Stimulated activated CD4-positive, alpha-beta T cell treated with anti-CD3 and anti-CD28 coated beads, Interleukin-4, amount 100 ng/mL, for 1 hour (primary cell): ENCODE measurements around the gene HPD.
"Not testable (repeated sequence)": the region's sequence is repeated elsewhere in the genome, so short reads cannot be mapped to it uniquely, and the experiment has no call there.

Experiments
- DNase-seq: peaks from one replicate; pipeline ENCODE4 v3.0.0-alpha.2; 2020

HPD gene

DNA sequence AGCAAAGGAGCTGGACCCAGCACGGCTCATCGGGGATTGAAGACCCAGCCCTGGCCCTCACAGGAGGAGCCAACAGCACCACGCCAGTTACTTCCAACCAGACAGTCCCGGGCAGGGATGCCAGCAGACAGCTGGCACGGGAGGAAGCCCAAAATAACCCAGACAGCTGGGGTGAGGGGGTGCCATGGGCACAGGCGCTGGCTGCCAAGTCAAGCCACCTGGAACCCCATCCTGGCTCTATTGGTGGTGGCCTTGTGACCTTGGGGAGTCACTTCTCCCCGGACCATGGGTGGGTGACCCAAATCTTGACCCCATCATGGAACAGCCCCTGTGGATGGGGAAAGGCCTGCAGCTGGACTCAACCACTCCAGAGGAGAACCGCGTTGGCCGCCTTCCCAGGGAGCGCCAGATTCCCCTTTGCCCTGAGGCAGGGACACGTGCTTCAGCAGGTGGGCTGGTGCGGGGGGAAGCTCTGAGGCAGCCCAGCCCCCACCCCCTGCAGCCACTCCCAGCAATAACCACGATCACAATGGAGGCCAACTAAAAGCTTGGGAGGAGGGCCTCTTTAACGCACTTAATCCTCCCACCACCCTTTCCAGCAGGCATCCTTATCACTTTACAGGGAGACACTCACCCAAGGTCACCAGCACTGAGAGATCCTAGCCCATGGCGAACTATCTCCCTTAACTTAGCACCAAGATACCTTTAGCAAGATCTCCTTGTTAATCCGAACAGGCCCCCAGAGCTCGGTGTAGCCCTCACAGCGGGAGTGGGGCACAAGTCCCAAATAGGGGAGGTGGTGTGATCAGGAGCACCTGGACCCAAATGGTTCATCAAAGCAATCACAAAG is 60.5 kb downstream of the HPD start:
- DNase-seq: no peak

DNA sequence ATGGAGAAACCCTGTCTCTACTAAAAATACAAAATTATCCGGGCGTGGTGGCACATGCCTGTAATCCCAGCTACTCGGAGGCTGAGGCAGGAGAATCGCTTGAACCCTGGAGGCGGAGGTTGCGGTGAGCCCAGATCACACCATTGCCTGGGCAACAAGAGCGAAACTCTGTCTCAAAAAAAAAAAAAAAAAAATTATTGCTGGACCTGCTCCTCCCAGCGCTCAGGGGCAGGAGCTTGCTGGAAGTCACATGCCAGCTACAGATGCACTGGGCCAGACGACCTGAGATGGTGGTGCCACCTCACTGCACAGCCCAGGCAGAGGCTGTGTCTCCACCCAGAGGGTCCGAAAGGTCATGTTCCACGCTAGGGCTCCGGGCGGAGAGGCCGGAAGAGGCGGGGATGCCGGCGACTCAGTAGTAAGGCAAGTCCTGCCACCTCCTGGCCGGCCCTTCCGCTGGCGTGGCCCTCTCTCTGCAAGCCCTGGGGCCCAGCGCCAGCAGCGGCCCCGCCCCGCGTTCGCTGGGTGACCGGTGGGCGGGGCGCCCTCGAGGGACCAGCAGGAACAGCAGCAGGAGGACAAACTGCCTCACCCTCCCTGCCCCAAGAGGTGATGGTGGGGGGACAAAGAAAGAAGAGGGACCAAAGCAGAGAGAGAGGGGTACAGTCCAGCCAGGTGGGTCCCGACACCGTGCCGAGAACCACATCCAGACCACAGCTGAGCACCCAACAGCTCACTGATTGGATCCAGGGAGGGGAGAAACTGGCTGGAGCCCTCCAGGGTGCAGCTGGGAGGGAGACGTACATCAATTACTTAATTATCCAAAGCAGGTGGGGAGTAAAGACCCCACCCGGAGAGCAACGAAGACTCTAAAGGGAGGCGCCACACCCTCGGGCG is 61.6 kb downstream of the HPD start:
- DNase-seq: no peak

DNA sequence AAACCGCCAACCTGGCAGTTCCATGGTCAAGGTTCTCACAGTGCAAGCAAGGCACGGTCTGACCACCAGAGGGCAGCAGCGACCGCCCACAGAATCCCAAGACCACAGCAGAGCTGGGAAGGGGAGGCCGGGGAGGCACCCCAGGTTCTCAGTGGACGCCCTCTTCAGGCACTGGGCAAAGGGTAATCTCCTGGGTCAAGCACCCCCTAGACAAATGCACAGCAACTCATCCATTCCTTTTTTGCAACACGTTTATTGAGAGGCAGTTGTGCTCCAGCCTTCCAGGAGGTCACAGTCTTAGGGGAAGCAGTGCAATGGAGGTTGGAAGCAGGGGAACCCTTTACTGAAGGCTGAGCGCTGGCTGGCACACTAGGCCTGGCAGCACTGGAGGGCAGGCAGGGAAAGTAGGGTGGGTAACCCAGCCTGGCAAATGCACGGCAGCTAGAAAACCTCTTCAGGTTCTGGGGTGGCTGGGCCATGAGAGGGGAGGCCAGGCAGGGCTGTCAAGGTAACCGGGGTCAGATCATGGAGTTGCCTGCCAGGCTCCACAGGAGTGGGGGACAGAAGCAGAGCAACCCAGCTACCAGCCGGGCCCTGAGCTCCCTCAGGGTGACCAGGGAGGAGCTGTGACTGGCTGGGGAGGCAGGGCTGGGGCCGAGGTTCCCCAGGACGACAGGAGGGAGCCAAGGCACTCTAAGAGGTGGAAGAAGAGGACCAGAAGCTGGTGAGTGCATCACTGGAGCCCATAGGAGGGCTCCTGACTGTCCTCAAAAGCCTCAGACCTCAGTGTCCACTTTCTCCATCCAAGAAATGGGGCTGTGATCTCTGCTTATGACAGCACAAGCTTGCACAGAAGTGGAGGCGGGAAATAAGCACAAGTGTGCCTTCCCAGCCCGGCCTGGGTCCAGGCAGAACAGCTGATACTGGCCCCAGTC is 63.4 kb downstream of the HPD start:
- peak; percentile 85 for DNase-seq

DNA sequence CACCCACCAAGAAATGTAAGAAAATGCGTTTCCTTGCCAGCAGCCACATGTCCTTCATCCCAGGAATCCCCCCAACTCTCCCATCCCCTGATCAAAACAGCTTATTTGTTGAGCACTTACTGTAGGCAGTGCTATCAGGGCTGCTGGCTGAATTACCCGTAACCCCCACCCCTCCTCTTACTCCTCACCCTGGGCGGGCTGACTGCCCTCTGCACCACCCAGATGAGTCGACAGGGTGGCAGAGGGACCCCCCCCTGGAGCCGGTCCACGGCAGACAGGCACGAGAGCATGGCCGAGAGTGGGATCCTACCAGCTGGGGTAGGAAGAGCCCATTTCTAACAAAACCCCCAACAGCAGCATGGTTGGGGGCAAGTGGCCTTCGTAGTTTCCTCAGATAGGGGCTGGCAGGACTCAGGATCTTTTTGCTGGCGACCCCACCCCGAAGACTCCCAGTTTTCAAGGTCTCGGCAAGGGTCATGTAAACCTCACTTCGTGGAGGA is 64.1 kb downstream of the HPD start:
- no peak for DNase-seq

DNA sequence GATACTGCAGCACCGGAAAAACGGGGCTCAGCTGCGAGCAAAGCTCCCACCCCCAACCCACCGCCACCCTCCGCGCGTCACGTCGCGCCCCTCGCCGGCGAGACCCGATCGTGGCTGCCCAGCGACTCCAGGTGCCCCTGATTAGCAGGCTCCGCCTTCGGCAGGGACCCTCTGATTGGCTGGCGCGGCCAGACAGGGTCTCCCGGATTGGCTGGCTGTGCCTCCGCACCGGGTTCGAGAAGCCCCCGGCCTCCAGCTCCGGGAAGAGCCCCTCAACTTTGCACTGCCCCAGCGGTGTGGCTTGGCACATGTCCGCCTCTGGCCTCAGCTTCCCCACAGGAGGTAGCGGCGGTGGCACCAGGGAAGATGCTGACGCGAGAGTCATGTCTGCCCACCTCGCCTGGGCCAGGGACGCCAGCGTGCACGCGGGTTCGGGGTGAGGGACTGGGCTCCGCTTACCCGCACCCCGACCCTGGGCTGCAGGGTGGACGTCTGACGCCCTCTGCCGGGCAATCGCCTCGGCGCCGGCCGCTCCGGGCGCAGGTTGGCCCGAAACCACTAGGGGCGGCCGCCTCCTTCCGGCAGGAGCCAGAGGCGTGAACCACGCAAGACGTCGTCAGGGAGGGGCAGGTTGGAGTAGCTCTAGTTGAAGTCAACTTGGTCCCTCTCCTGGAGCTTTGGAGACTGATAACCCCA is 64.7 kb downstream of the HPD start:
- peak; percentile 96 for DNase-seq

DNA sequence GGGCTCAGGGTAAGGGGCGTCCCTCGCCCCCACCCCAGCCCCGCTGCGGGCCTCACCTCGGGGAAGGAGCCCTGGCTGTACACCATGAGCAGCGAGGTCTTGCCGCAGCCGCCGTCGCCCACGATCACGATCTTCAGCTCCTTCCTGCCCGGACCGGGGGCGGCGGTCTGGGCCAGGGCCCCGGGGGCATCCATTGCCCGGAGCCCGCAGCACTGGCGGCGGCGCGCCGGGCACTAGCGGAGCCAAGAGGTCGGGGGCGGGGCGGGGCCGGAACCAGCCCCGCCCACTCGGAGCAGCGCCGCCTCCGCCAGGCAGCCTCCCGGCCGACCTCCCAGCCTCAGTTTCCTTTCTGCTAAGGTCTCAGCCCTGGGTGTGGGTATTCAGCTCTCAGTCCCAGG is 65.2 kb downstream of the HPD start, which contains the start of gene RHOF:
RHOF (minus strand) TSS at position 249 of the 398 bp plus-strand sequence; CDS start at position 194, 55 bp downstream.
- peak; percentile 72 for DNase-seq

DNA sequence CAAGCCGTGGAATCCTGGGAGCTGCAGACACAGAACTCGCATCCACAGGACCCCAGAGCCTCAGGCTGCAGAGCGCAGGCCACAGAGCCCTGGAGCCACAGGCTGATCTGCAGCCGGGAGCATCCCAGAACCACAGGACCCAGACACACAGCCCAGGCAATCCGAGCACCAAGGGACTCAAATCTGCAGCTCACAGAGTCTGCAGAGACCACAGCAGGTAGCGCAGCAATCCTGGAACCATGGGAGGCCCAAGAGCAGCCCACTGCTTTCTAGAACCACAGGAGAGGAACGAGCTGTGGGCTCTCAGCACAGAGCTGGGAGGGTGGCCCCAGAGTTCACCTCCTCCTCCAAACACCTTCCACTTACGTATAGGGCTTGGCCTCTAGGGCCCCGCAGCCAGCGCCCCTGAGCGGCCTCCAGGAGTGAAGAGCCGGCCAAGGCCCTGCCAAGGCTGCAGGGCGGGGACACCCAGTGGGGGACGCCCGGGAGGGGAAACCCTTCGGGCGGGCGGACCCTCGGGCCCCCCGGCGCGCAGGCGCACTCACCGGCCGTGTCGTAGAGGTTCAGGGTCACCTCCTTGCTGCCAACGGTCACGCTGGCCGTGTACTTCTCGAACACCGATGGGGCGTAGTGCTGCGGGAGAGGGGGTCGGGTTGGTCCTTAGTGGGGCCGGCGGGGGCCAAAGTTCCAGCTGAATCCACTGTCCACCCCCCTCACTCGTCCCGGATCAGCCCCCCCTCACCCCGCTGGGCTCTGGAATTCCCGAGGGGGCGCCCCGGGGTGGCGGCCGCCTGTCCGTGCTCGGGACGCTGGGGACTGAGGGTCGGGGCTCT is 65.8 kb downstream of the HPD start:
- DNase-seq: peak; percentile 63

DNA sequence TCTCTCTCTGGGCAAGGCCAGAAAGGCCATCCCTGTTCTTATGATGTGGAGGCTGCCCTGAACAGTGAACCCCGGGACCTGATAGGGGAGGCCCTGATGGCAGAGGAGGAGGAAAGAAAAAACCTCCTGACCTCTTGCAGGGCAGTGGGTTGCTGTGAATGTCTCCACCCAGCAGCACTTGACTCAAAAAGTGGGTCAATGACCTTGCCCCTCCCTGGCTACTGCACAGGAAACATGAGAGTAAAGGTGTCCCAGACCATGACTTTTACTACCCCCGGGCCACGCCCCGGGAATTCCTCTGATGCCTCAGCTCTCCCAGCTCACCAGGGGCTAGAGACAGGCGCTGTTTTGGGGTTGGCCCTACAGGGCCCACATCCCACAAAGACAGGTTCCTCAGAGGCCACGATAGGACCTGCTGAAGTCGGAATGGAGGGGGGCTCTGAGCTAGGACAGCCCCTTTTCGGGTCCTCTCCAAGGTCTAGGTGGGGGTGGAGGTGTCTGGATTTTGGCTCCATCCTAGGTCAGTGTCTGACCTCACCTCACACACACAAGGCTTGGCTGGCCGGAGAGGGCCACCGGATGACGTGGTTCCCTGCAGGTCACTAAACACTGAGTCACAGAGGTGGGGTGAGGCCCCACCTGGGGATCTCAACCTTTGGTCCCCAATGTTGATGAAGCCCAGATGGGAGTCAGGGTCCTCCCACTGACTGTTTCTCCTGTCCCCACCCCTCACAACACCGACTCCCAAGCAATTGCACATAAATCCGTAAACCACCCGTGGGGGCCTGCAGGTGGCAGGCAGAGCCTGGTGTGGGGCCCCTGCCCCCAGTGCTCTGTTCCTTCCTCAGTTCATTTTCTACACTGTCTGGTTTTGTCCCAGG is 66.7 kb downstream of the HPD start:
- DNase-seq: no peak

DNA sequence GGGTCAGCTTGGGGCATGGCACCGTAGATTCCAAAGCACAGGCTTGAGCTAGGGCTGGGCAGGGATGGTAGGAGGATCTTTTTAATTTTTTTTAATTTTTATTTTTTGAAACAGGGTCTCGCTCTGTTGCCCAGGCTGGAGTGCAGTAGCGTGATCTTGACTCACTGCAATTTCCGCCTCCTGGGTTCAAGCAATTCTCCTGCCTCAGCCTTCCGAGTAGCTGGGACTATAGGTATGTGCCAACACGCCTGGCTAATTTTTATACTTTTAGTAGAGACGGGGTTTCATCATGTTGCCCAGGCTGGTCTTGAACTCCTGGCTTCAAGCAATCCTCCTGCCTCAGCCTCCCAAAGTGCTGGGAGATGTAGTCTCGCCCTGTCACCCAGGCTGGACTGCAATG is 67.9 kb downstream of the HPD start:
- DNase-seq: not testable (repeated sequence)

DNA sequence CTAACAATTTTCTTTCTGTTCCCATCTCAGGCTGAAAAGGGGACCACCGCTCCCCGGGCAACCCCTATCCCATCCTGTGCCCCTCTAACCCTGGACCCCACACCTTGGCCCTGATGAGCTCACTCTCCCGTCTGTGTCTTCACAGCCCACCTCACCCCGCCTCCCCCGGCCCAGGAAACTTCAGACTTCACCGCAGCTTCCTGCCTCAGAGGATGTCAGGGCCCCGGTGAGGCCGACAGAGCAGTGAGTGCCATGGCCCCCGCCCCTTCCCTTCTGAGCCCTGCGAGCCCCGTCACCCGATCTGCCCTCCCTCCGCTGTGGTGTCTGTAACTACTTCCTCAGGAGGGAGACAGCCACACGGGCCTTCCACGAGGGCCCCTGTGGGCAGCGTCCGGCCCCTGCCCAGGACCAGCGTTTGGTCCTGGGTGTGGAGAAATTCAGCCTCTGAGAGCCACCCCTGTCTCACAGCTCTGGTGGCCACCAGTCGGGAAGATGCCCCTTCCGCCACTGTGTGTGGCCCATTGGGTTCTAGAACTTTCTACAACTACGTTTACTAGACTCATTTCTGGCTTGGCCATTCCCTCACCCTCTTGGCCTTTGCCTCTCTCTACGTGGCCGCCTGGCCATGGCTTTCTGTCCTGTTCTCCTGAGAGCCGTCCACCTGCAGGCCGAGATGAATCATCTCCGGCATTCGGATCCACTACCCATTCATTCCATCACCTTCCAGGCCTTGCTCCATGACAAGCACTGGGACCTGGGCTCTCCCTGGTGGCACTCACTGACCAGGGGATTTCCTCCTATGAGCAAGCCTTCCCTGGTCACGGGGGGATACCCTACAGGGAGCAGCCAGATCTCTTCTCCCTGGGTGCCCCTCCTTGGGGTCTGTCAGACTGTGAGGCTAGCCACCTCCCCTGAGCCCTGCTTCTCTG is 68.6 kb downstream of the HPD start:
- DNase-seq: peak; percentile 93
